GM23248 (cell line): ENCODE measurements around the gene SEMA3C. TPM values are rescaled to one million over a fixed set of nuclear protein-coding genes. Genes with fewer than 3 reads are reported as not detected.

Experiments
- DNase-seq: peaks from one replicate; pipeline ENCODE4 v3.0.0-alpha.2; 2015
- H2AFZ ChIP-seq: fragments of 200-600 bp; sonication (generic); 2 replicates; pipeline ENCODE4 v1.6.1; 2016; ENCODE audit warnings: antibody characterized with exemption
- H3F3A ChIP-seq: fragments of 200-600 bp; sonication (generic); 2 replicates; pipeline ENCODE4 v1.6.1; 2016; ENCODE audit warnings: mild to moderate bottlenecking, antibody characterized with exemption, mixed run types; ENCODE audit not compliant: insufficient read depth
- H3K27ac ChIP-seq: fragments of 200-600 bp; sonication (generic); 2 replicates; pipeline ENCODE4 v1.5.1; 2016; ENCODE audit warnings: mild to moderate bottlenecking
- H3K27me3 ChIP-seq: fragments of 200-600 bp; sonication (generic); replicated peaks from 2 replicates; pipeline ENCODE4 v1.6.1; 2016; ENCODE audit warnings: mild to moderate bottlenecking; ENCODE audit not compliant: insufficient read depth
- H3K36me3 ChIP-seq: fragments of 200-600 bp; sonication (generic); 2 replicates; pipeline ENCODE4 v1.6.1; 2016; ENCODE audit warnings: low read depth, mild to moderate bottlenecking
- H3K4me1 ChIP-seq: fragments of 200-600 bp; sonication (generic); 2 replicates; pipeline ENCODE4 v1.6.1; 2016; ENCODE audit warnings: mild to moderate bottlenecking; ENCODE audit not compliant: insufficient read depth
- H3K4me2 ChIP-seq: fragments of 200-600 bp; sonication (generic); one replicate; pipeline ENCODE4 v1.6.1; 2016; ENCODE audit warnings: mild to moderate bottlenecking; ENCODE audit not compliant: unreplicated experiment
- H3K4me3 ChIP-seq: fragments of 200-600 bp; sonication (generic); 2 replicates; pipeline ENCODE4 v1.5.1; 2016; ENCODE audit warnings: mild to moderate bottlenecking
- H3K79me2 ChIP-seq: fragments of 200-600 bp; sonication (generic); 2 replicates; pipeline ENCODE4 v1.6.1; 2016; ENCODE audit warnings: mild to moderate bottlenecking; ENCODE audit not compliant: insufficient read depth
- H3K9ac ChIP-seq: fragments of 200-600 bp; sonication (generic); 2 replicates; pipeline ENCODE4 v1.6.1; 2016; ENCODE audit warnings: mild to moderate bottlenecking
- H3K9me2 ChIP-seq: fragments of 200-600 bp; sonication (generic); 2 replicates; pipeline ENCODE4 v1.6.1; 2016; ENCODE audit warnings: mixed run types, mild to moderate bottlenecking, moderate library complexity; ENCODE audit not compliant: insufficient read depth
- H3K9me3 ChIP-seq: fragments of 200-600 bp; sonication (generic); one replicate; pipeline ENCODE4 v1.6.1; 2017; ENCODE audit warnings: low read depth
- H4K20me1 ChIP-seq: fragments of 200-600 bp; sonication (generic); 2 replicates; pipeline ENCODE4 v1.6.0; 2016; ENCODE audit not compliant: insufficient read depth
- EZH2 ChIP-seq: fragments of 200-600 bp; sonication (generic); IDR thresholded peaks from 2 replicates; pipeline ENCODE4 v1.6.1; 2018; ENCODE audit warnings: antibody characterized with exemption, mild to moderate bottlenecking; ENCODE audit not compliant: insufficient read depth, poor library complexity, severe bottlenecking
- EZH2phosphoT487 ChIP-seq: fragments of 200-600 bp; sonication (generic); IDR thresholded peaks from 2 replicates; pipeline ENCODE4 v1.6.1; 2018; ENCODE audit warnings: antibody characterized with exemption, moderate library complexity, mild to moderate bottlenecking, low read depth; ENCODE audit not compliant: insufficient read depth
- WGBS, 2 experiments: methylation state at CpG; one replicate each; pipeline ENCODE4 v1.1.6; 2015 to 2017; ENCODE audit warnings: low lambda C conversion rate in 2 of 2, low coverage in 1 of 2; ENCODE audit errors: missing lambda C conversion rate in 2 of 2; 5-methylcytosine and 5-hydroxymethylcytosine counted together
- in situ Hi-C: fragments of 300-500 bp; cut with MboI; formaldehyde crosslinking; loops from 2 replicates; pipeline ENCODE4 v1.15.0; 2020
- polyA plus RNA-seq: library from polyadenylated mRNA; unstranded; fragments of >200 nt; fragmentation: Nextera tagmentation; extraction: Ambion mirVana; gene quantifications from 2 replicates; pipeline ENCODE4 v1.2.1, GENCODE V29; 2016
- total RNA-seq: library from RNA; depleted of rRNA; stranded (reverse); fragments of >200 nt; shearing (Covaris generic); gene quantifications from 2 replicates; pipeline ENCODE4 v1.2.3, GENCODE V29; 2014

Gene SEMA3C
- total and polyA plus RNA-seq, 2 experiments from 2014 or later = 316 to 612 TPM

DNA sequence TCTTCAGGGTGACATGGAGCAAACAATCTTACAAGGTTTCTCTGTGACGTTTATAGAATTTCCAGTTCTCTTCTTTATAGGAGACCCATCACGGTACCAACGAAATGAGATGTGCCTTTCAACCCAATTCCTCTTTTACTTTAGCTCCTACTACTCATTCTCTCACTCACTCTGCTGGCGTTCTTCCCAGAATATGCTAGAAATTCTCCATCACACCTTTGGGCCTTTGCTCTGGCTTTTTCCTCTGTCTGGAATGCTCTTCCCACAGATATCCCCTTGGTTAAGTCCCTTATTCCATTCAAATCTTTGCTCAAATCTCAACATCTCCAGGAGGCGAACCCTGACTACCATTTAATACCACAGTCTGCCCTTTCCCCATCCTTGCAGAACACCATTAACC lies 39.0 kb downstream of the SEMA3C start:
- Histone ChIP-seq H3K79me2 (peaks cover 65% of the 10 kb centered on the region), H3K36me3 (peaks cover 40% of the 10 kb centered on the region), H3K9me2 (no peaks in the 10 kb centered on the region), H3K9ac (no peak overlapping the region), H3K4me3 (no peak overlapping the region), H3K4me1 (peaks cover 81% of the 10 kb centered on the region), H3K9me3 (no peaks in the 10 kb centered on the region), H3F3A (peaks cover 84% of the 10 kb centered on the region), H3K27me3 (no peaks in the 10 kb centered on the region), H2AFZ (no peak overlapping the region), H3K27ac (no peak overlapping the region), H4K20me1 (no peaks in the 10 kb centered on the region; the same call in 1 of the 2 replicates), H3K4me2 (peak overlapping the region; percentile 23)
- 93 to 95% methylated on average over 5 of the region's 5 CpGs for WGBS, 2 experiments
- TF ChIP-seq EZH2phosphoT487 (no peak), EZH2 (no peak)
- in situ Hi-C loops = no loop called here
- peak; percentile 63 for DNase-seq

GRCh38 chr7:80876894-80877414 lies 41.9 kb downstream of the SEMA3C start:
- peak overlapping the region; percentile 41 for H3K4me2 ChIP-seq
- H2AFZ ChIP-seq = no peak overlapping the region
- DNase-seq = peak; percentile 66

DNA sequence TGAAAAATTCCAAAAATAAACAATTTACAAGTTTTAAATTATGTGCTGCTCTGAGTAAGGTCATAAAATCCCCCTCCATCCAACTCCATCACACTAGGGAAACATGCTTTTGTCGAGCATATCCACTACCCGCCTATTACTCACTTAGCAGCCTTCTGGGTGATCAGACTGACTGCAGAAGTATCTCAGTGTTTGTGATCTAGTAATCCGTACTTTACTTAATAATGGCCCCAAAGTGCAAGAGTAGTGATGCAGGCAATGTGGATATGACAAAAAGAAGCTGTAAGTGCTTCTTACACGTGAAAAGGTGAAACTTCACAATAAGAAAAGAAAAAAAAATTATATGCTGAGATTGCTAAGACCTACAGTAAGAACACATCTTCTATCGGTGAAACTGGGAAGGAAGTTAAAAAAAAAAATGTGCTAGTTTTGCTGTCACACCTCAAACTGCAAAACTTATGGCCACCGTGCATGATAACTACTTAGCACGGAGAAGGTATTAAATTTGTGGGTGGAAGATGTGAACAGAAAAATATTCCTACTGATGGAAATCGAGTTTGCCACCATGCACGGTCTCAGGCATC lies 43.2 kb downstream of the SEMA3C start:
- no peaks in the 10 kb centered on the region for H3K9me3 ChIP-seq
- no peak overlapping the region for H3K4me2 ChIP-seq
- H3K4me1 ChIP-seq = peaks cover 43% of the 10 kb centered on the region
- in situ Hi-C loops = no loop called here
- H3K27ac ChIP-seq = no peak overlapping the region
- H3K4me3 ChIP-seq = no peak overlapping the region
- no peak overlapping the region for H2AFZ ChIP-seq
- no peaks in the 10 kb centered on the region; the same call in 1 of the 2 replicates for H4K20me1 ChIP-seq
- H3K9ac ChIP-seq = no peak overlapping the region
- peaks cover 80% of the 10 kb centered on the region for H3F3A ChIP-seq
- H3K9me2 ChIP-seq = no peaks in the 10 kb centered on the region
- peaks cover 86% of the 10 kb centered on the region for H3K79me2 ChIP-seq
- no peak for DNase-seq
- H3K36me3 ChIP-seq = peaks cover 56% of the 10 kb centered on the region
- TF ChIP-seq EZH2phosphoT487 = no peak
- TF ChIP-seq EZH2 = no peak
- no peaks in the 10 kb centered on the region for H3K27me3 ChIP-seq
- WGBS, 2 experiments = 97% methylated on average over 9 of the region's 9 CpGs

More at GRCh38 chr7:80876894-80877414, 41.9 kb downstream of the SEMA3C start:
- H3K27ac ChIP-seq = peak overlapping the region; percentile 44
- H3K4me3 ChIP-seq = no peak overlapping the region
- TF ChIP-seq EZH2 (no peak), EZH2phosphoT487 (peak; percentile 95)
- H3K9me3 ChIP-seq = no peaks in the 10 kb centered on the region
- in situ Hi-C loops = no loop called here
- peaks cover 78% of the 10 kb centered on the region for H3F3A ChIP-seq
- no peaks in the 10 kb centered on the region for H3K27me3 ChIP-seq
- 29 to 35% methylated on average over 5 of the region's 5 CpGs for WGBS, 2 experiments
- no peaks in the 10 kb centered on the region for H3K9me2 ChIP-seq
- no peaks in the 10 kb centered on the region; the same call in 1 of the 2 replicates for H4K20me1 ChIP-seq
- H3K36me3 ChIP-seq = peaks cover 59% of the 10 kb centered on the region
- H3K4me1 ChIP-seq = peaks cover 55% of the 10 kb centered on the region
- H3K79me2 ChIP-seq = peaks cover 86% of the 10 kb centered on the region
- no peak overlapping the region for H3K9ac ChIP-seq

DNA sequence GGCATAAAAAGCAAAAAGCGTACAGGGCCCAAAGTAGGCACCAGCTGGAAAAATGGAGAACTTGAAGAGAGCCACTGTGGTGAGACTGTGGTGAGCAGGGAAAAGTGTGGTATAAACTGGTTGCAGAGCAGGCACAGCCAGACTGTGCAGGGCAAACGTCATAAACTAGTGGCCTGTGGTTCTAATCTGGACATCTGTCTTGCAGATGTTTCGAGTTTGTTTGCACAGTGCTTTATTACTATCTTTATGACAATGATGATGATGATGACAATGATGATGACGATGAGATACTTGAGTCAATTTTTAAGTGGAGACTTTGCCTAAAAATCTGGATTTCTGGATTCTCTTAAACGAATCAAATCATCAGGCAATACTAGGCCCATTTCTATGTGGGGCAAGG lies 45.7 kb downstream of the SEMA3C start:
- peaks cover 38% of the 10 kb centered on the region for H3K36me3 ChIP-seq
- H2AFZ ChIP-seq = no peak overlapping the region
- peaks cover 80% of the 10 kb centered on the region for H3F3A ChIP-seq
- no peaks in the 10 kb centered on the region for H3K27me3 ChIP-seq
- in situ Hi-C loops = no loop called here
- H3K9me2 ChIP-seq = no peaks in the 10 kb centered on the region
- peaks cover 86% of the 10 kb centered on the region for H3K79me2 ChIP-seq
- peaks cover 20% of the 10 kb centered on the region for H3K4me1 ChIP-seq
- H3K4me2 ChIP-seq = no peak overlapping the region
- WGBS, 2 experiments = 77 to 79% methylated on average over 5 of the region's 5 CpGs
- H3K9me3 ChIP-seq = no peaks in the 10 kb centered on the region
- DNase-seq = no peak
- no peak overlapping the region for H3K4me3 ChIP-seq
- no peak overlapping the region for H3K27ac ChIP-seq
- TF ChIP-seq EZH2 (no peak), EZH2phosphoT487 (no peak)
- peaks cover 3% of the 10 kb centered on the region; the same call in 1 of the 2 replicates for H4K20me1 ChIP-seq
- H3K9ac ChIP-seq = no peak overlapping the region
